HL-60 (cell line): ENCODE results near the gene NHSL1.

Experiments used
- DNase-seq, 2 experiments: peaks; one replicate each; pipeline ENCODE4 v3.0.0-alpha.2; 2010 to 2020; ENCODE audit warnings: low read depth in 1 of 2, low spot score in 1 of 2
- H3K27ac ChIP-seq: fragments of 250-450 bp; sonication (Bioruptor Pico); replicated peaks from 2 replicates; pipeline ENCODE4 v1.5.1; 2020; ENCODE audit warnings: mild to moderate bottlenecking, moderate library complexity
- H3K27me3 ChIP-seq: fragments of 250-450 bp; sonication (Bioruptor Pico); 2 replicates; pipeline ENCODE4 v1.5.1; 2021; ENCODE audit warnings: mild to moderate bottlenecking, moderate library complexity; ENCODE audit not compliant: insufficient read depth, poor library complexity, severe bottlenecking
- H3K4me3 ChIP-seq: replicated peaks from 2 replicates; pipeline ENCODE4 v1.5.1; 2011; ENCODE audit warnings: mild to moderate bottlenecking, control low read depth, low read length; ENCODE audit not compliant: insufficient read depth
- GABPA ChIP-seq: IDR thresholded peaks from 2 replicates; pipeline ENCODE4 v1.6.1; 2012; ENCODE audit warnings: low read depth
- POLR2AphosphoS5 ChIP-seq: IDR thresholded peaks from 2 replicates; pipeline ENCODE4 v1.6.1; 2012; ENCODE audit warnings: low read depth
- SPI1 ChIP-seq: IDR thresholded peaks from 2 replicates; pipeline ENCODE4 v1.6.1; 2012; ENCODE audit warnings: low read depth, mild to moderate bottlenecking, borderline replicate concordance
- TF ChIP-seq, protein P1 (sequence below): IDR thresholded peaks from 2 replicates; pipeline ENCODE4 v1.6.1; 2012; ENCODE audit warnings: low read depth; ENCODE audit not compliant: insufficient replicate concordance
- TF ChIP-seq, protein P2 (sequence below): IDR thresholded peaks from one replicate; pipeline ENCODE4 v1.5.1; 2011; ENCODE audit warnings: low read length, control low read depth, inconsistent platforms; ENCODE audit not compliant: insufficient read depth

The NHSL1 gene

DNA sequence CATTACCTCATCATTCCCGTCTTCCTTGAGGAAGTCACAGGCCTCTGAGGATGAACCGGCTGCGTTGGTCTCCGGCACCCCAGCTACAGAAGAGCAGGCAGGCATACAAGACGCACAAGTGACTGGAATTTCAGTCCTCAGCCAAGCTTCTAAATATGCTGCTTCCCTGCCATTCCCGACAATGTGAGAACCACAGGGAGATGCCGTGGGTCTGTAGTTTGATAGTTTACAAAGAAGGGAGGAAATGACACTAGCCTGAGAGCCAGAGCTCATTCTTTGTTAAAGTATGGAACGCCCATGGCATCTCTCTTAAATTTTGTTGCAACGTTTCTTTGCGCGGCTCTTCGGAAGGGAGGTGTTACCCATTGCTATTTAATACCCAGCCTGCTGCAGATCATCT lies 69.5 kb downstream of the NHSL1 start:
- Histone ChIP-seq H3K27me3 (no peaks in the 10 kb centered on the region), H3K27ac (no peak overlapping the region), H3K4me3 (no peak overlapping the region)
- TF ChIP-seq GABPA: no peak
- TF ChIP-seq, protein P1, sequence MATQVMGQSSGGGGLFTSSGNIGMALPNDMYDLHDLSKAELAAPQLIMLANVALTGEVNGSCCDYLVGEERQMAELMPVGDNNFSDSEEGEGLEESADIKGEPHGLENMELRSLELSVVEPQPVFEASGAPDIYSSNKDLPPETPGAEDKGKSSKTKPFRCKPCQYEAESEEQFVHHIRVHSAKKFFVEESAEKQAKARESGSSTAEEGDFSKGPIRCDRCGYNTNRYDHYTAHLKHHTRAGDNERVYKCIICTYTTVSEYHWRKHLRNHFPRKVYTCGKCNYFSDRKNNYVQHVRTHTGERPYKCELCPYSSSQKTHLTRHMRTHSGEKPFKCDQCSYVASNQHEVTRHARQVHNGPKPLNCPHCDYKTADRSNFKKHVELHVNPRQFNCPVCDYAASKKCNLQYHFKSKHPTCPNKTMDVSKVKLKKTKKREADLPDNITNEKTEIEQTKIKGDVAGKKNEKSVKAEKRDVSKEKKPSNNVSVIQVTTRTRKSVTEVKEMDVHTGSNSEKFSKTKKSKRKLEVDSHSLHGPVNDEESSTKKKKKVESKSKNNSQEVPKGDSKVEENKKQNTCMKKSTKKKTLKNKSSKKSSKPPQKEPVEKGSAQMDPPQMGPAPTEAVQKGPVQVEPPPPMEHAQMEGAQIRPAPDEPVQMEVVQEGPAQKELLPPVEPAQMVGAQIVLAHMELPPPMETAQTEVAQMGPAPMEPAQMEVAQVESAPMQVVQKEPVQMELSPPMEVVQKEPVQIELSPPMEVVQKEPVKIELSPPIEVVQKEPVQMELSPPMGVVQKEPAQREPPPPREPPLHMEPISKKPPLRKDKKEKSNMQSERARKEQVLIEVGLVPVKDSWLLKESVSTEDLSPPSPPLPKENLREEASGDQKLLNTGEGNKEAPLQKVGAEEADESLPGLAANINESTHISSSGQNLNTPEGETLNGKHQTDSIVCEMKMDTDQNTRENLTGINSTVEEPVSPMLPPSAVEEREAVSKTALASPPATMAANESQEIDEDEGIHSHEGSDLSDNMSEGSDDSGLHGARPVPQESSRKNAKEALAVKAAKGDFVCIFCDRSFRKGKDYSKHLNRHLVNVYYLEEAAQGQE: no peak
- TF ChIP-seq POLR2AphosphoS5: no peak
- TF ChIP-seq, protein P2, sequence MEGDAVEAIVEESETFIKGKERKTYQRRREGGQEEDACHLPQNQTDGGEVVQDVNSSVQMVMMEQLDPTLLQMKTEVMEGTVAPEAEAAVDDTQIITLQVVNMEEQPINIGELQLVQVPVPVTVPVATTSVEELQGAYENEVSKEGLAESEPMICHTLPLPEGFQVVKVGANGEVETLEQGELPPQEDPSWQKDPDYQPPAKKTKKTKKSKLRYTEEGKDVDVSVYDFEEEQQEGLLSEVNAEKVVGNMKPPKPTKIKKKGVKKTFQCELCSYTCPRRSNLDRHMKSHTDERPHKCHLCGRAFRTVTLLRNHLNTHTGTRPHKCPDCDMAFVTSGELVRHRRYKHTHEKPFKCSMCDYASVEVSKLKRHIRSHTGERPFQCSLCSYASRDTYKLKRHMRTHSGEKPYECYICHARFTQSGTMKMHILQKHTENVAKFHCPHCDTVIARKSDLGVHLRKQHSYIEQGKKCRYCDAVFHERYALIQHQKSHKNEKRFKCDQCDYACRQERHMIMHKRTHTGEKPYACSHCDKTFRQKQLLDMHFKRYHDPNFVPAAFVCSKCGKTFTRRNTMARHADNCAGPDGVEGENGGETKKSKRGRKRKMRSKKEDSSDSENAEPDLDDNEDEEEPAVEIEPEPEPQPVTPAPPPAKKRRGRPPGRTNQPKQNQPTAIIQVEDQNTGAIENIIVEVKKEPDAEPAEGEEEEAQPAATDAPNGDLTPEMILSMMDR: no peak
- TF ChIP-seq SPI1: no peak
- DNase-seq: no peak

DNA sequence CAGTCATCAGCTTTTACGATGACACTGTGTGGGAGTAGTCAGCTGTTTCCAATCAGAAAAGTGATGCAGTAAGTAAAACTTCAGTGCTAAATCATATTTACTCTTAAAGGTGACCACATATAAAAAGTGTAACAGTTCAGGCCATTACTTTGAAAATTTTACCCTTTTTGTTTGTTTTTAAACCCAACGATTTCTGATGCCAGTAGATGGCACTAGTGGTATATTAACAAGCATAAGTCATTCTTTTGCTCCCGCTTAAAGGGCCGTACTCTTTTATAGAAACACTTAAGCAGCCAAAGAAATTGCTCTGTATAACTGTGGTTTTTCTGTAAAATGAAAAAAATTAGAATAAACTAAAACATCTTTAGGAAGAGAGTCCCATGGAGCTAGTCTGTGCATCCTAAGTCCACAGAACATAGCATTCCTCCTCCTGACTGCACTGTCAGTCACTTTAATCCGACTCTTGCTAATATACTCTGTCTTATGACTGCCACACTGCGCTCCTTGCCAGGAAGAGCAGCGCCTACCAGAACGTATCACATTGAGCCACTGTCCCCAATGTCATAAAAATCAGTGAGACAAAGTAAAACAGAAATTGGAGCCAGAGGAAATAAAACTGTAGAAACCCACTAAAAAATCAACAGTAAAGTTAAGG lies 70.2 kb downstream of the NHSL1 start:
- no peak for DNase-seq
- Histone ChIP-seq H3K27ac (no peak overlapping the region), H3K4me3 (no peak overlapping the region), H3K27me3 (no peaks in the 10 kb centered on the region)
- TF ChIP-seq, protein P1: no peak
- TF ChIP-seq GABPA (no peak), SPI1 (no peak), POLR2AphosphoS5 (no peak)
- TF ChIP-seq, protein P2: peak; percentile 35

DNA sequence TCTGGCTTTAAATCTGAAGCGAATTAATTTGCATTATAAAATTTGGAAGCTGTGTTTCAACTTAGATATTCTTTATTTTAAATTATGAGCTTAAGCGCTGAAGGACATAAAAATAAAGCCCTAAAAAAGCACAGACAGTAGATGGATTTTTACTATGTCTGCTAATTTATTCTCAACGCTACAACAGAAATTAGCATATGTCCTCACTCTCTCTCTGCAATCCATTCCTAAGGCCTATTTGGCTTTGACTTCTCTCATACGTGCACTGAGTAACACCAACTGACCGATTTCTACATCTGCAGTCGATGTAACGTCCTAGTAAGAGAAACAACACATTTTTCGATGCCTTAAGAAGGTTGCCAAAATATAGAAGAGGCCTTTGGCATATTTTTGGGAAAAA lies 71.6 kb downstream of the NHSL1 start:
- Histone ChIP-seq H3K27me3 (no peaks in the 10 kb centered on the region), H3K27ac (no peak overlapping the region), H3K4me3 (no peak overlapping the region)
- no peak for DNase-seq
- TF ChIP-seq GABPA: no peak
- TF ChIP-seq, protein P1: no peak
- TF ChIP-seq, protein P2: no peak
- no peak for TF ChIP-seq SPI1
- TF ChIP-seq POLR2AphosphoS5: no peak
